Stomach (tissue), 9 donors: Measurements from ENCODE around the gene INSR. TPM values are rescaled to one million over a fixed set of nuclear protein-coding genes. Genes with fewer than 3 reads are reported as not detected.

Experiments
- DNase-seq, 2 donors: peaks; one replicate each; pipeline versions ENCODE4 v3.0.0 to v3.0.0-alpha.2; 2013 to 2019
- H3K27ac ChIP-seq, 5 donors: fragments of 200-600 bp in 4 of 5; sonication (generic) in 4 of 5; one replicate each; pipeline ENCODE4 v1.5.1; 2013 to 2019; ENCODE audit warnings: mild to moderate bottlenecking in 1 of 5, moderate library complexity in 1 of 5
- H3K27me3 ChIP-seq, 3 donors: fragments of 200-600 bp; sonication (generic); one replicate each; pipeline ENCODE4 v1.5.1; 2017 to 2019; ENCODE audit warnings: mixed run types in 1 of 3
- H3K36me3 ChIP-seq, 4 donors: fragments of 200-600 bp; sonication (generic); 1 replicate in 3 of 4; 2 replicates in 1 of 4; pipeline ENCODE4 v1.5.1; 2016 to 2019
- H3K4me1 ChIP-seq, 4 donors: fragments of 200-600 bp; sonication (generic); one replicate each; pipeline ENCODE4 v1.5.1; 2016 to 2019
- H3K4me3 ChIP-seq, 4 donors: fragments of 200-600 bp; sonication (generic) in 3 of 4; one replicate each; pipeline ENCODE4 v1.5.1; 2016 to 2019; ENCODE audit warnings: mild to moderate bottlenecking in 1 of 4
- H3K9me3 ChIP-seq, 4 donors: fragments of 200-600 bp; sonication (generic); one replicate each; pipeline ENCODE4 v1.5.1; 2016 to 2019
- EP300 ChIP-seq: sonication (generic); formaldehyde crosslinking; IDR thresholded peaks from one replicate; pipeline ENCODE4 v1.6.1; 2017; ENCODE audit warnings: antibody characterized with exemption
- POLR2A ChIP-seq, 4 donors: fragments of 450-650 bp; IDR thresholded peaks; one replicate each; pipeline ENCODE4 v1.6.1; 2016; ENCODE audit warnings: antibody characterized with exemption in 4 of 4, control low read depth in 2 of 4, mild to moderate bottlenecking in 1 of 4, moderate library complexity in 1 of 4
- POLR2AphosphoS5 ChIP-seq, 3 donors: sonication (generic); formaldehyde crosslinking; IDR thresholded peaks; one replicate each; pipeline ENCODE4 v1.6.1; 2016; ENCODE audit warnings: antibody characterized with exemption in 3 of 3
- WGBS, 5 donors: extraction: QIAGEN DNeasy Blood & Tissue Kit in 3 of 5; methylation state at CpG; one replicate each; pipeline versions ENCODE4 v1.1.5 to v1.1.7; 2013 to 2018; 5-methylcytosine and 5-hydroxymethylcytosine counted together
- intact Hi-C: fragments of 100-400 bp; cut with DNase I; formaldehyde crosslinking; loops from one replicate; pipeline ENCODE4 v1.15.1; 2023; ENCODE audit warnings: low total_unique reads
- polyA plus RNA-seq, 3 donors: library from polyadenylated mRNA; stranded (reverse); fragments of 200-250 nt; gene quantifications; one replicate each; pipeline ENCODE4 v1.2.3, GENCODE V29; 2013
- total RNA-seq, 5 donors: library from RNA; depleted of rRNA; stranded (reverse); fragments of >200 nt; gene quantifications; one replicate each; pipeline versions ENCODE4 v1.1.0 to v1.2.3, GENCODE V29; 2014 to 2016
- TF ChIP-seq, protein P1 (sequence below), 7 experiments: fragments of 450-650 bp in 4 of 7; fragments of 200-600 bp in 3 of 7; sonication (generic) in 3 of 7; IDR thresholded peaks; one replicate each; pipeline ENCODE4 v1.5.1; 2016 to 2019; ENCODE audit warnings: antibody characterized with exemption in 7 of 7, control low read depth in 2 of 7, mild to moderate bottlenecking in 1 of 7
- donor health status: healthy with polysubstance abuse.
- donor health status: Bipolar disorder and iron deficiency.
- donor health status: healthy.

INSR gene
- total and polyA plus RNA-seq, 8 donors, result 4.4 to 513 (median 66.4) TPM

GRCh38 chr19:7191946-7192691, 102.1 kb downstream of the INSR start:
- Histone ChIP-seq H3K27ac (no peak overlapping the region), H3K27me3 (no peaks in the 10 kb centered on the region), H3K4me1 (peaks cover 0 to 25% (median 12%) of the 10 kb centered on the region in 4 donors), H3K4me3 (no peak overlapping the region), H3K36me3 (no peaks in the 10 kb centered on the region), H3K9me3 (no peaks in the 10 kb centered on the region)
- intact Hi-C loops, result no loop called here
- WGBS, 5 donors, result 52 to 63% (median 56%) methylated on average over 5 to 7 of the region's 7 CpGs
- no peak for DNase-seq
- TF ChIP-seq EP300 (no peak), POLR2A (IDR thresholded peaks at IDR 0.05) (no peak), POLR2AphosphoS5 (IDR thresholded peaks at IDR 0.05) (no peak)
- TF ChIP-seq, protein P1, sequence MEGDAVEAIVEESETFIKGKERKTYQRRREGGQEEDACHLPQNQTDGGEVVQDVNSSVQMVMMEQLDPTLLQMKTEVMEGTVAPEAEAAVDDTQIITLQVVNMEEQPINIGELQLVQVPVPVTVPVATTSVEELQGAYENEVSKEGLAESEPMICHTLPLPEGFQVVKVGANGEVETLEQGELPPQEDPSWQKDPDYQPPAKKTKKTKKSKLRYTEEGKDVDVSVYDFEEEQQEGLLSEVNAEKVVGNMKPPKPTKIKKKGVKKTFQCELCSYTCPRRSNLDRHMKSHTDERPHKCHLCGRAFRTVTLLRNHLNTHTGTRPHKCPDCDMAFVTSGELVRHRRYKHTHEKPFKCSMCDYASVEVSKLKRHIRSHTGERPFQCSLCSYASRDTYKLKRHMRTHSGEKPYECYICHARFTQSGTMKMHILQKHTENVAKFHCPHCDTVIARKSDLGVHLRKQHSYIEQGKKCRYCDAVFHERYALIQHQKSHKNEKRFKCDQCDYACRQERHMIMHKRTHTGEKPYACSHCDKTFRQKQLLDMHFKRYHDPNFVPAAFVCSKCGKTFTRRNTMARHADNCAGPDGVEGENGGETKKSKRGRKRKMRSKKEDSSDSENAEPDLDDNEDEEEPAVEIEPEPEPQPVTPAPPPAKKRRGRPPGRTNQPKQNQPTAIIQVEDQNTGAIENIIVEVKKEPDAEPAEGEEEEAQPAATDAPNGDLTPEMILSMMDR (IDR thresholded peaks at IDR 0.05), result no peak

DNA sequence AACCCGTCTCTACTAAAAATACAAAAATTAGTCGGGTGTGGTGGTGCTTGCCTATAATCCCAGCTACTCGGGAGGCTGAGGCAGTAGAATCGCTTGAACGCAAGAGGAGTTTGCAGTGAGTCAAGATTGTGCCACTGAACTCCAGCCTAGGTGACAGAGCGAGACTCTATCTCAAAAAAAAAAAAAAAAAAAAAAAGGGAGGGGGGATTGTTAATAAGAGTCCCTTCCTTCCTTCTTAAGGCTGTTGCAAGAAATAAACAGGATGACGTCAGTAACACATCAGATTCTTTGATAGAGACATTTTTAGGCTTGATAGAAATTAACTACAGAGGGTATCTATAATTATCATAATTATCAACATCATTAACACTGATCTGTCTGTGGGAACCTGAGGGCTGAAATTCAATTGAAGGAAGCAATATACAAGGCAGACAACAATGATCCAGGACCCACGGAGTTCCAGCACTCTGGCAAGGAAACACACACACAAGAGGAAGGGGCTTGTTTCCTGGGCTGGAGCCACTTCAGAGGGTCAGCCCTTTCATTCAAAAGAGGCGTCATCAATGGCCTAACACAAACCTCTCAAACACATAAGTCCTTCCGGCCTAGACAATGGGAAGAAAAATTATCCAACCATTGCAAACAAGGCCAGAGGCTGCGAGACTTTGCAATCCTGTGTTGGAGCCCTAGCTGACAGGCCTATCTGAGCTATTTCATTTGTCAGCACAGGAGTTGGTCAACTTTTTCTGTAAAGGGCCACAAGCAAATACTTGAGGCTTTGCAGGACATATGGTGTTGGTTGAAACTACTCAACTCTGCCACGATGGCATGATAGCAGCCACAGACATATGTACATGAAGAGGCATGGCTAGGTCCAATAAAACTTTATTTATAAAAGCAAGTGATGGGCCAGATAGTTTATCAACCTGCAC, 105.2 kb downstream of the INSR start:
- H3K27me3 ChIP-seq, result no peaks in the 10 kb centered on the region
- 70 to 90% (median 84%) methylated on average over 12 of the region's 12 CpGs for WGBS, 5 donors
- peaks cover 0 to 33% (median 8%) of the 10 kb centered on the region in 4 donors for H3K4me1 ChIP-seq
- H3K4me3 ChIP-seq, result no peak overlapping the region
- intact Hi-C loops, result no loop called here
- H3K36me3 ChIP-seq, result peaks cover 0 to 5% (median 4%) of the 10 kb centered on the region in 4 donors
- TF ChIP-seq, protein P1 (IDR thresholded peaks at IDR 0.05), result no peak
- peak in 2 of 3 donors; percentile 16 to 27 for TF ChIP-seq POLR2AphosphoS5 (IDR thresholded peaks at IDR 0.05)
- H3K27ac ChIP-seq, result no peak overlapping the region
- peak in 1 of 2 donors; percentile 50 for DNase-seq
- H3K9me3 ChIP-seq, result no peaks in the 10 kb centered on the region

- H3K9me3 ChIP-seq, result no peaks in the 10 kb centered on the region
- peak overlapping the region in 2 of 5 donors; percentile 18 for H3K27ac ChIP-seq
- intact Hi-C loops, result no loop called here
- H3K4me3 ChIP-seq, result no peak overlapping the region
- peaks cover 0 to 45% (median 16%) of the 10 kb centered on the region in 4 donors for H3K4me1 ChIP-seq
- no peak for TF ChIP-seq POLR2AphosphoS5 (IDR thresholded peaks at IDR 0.05)
- no peak for TF ChIP-seq EP300
- no peak for TF ChIP-seq POLR2A (IDR thresholded peaks at IDR 0.05)
- TF ChIP-seq, protein P1 (IDR thresholded peaks at IDR 0.05), result no peak
- peaks cover 0 to 15% (median 12%) of the 10 kb centered on the region in 4 donors for H3K36me3 ChIP-seq
- DNase-seq, result no peak
- WGBS, 5 donors, result 80 to 87% (median 85%) methylated on average over 10 of the region's 10 CpGs
- H3K27me3 ChIP-seq, result no peaks in the 10 kb centered on the region
These were observed 106.4 kb downstream of the INSR start for GRCh38 chr19:7187605-7188339.

DNA sequence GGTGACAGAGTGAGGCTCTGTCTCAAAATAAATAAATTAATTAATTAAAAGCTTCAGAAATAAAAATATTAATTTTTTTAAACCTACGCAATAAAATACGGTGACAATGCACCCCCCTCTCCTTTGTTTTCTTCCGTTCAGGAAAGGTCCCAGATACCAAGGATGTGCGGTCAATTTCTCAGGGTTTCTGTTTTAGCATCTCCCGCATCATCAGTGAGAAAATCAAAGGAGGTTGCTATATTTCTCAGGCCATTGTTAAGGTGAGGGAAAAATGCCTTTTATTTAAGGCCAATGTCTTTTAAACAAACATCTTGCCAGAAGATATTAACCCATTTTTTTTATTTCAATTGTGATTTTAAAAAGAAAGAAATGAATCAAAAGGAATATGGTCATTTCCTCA, 111.7 kb downstream of the INSR start:
- intact Hi-C loops, result no loop called here
- no peaks in the 10 kb centered on the region for H3K27me3 ChIP-seq
- no peak overlapping the region for H3K4me3 ChIP-seq
- peaks cover 18 to 66% (median 46%) of the 10 kb centered on the region in 4 donors for H3K4me1 ChIP-seq
- H3K36me3 ChIP-seq, result peaks cover 0 to 15% (median 12%) of the 10 kb centered on the region in 4 donors
- 86 to 89% (median 88%) methylated on average over 5 of the region's 5 CpGs for WGBS, 5 donors
- H3K27ac ChIP-seq, result peak overlapping the region in 3 of 5 donors; percentile 72 to 80 (median 78)
- no peaks in the 10 kb centered on the region for H3K9me3 ChIP-seq
- TF ChIP-seq EP300, result no peak
- TF ChIP-seq, protein P1 (IDR thresholded peaks at IDR 0.05), result no peak
- no peak for TF ChIP-seq POLR2AphosphoS5 (IDR thresholded peaks at IDR 0.05)
- TF ChIP-seq POLR2A (IDR thresholded peaks at IDR 0.05), result no peak
- DNase-seq, result no peak
